GM23338 (cell line): ENCODE measurements around the gene MSL3. TPM values are rescaled to one million over a fixed set of nuclear protein-coding genes. Genes with fewer than 3 reads are reported as not detected.

ENCODE experiments used
- ATAC-seq: fragments of 200-7000 bp; cut with Tn5 transposase; 3 replicates; pipeline ENCODE4 v1.9.1; 2020
- DNase-seq: peaks from one replicate; pipeline ENCODE4 v3.0.0-alpha.2; 2015; ENCODE audit warnings: low spot score
- H2AFZ ChIP-seq: fragments of 200-600 bp; sonication (generic); 2 replicates; pipeline ENCODE4 v1.8.0; 2016; ENCODE audit warnings: antibody characterized with exemption, mild to moderate bottlenecking, moderate library complexity
- H3F3A ChIP-seq: fragments of 200-600 bp; sonication (generic); replicated peaks from 2 replicates; pipeline ENCODE4 v1.8.0; 2017; ENCODE audit warnings: antibody characterized with exemption, mixed run types, low read depth
- H3K27ac ChIP-seq: fragments of 200-600 bp; sonication (generic); 2 replicates; pipeline ENCODE4 v1.6.1; 2016; ENCODE audit warnings: low read depth
- H3K27me3 ChIP-seq: fragments of 200-600 bp; sonication (generic); 2 replicates; pipeline ENCODE4 v1.8.0; 2016; ENCODE audit warnings: mild to moderate bottlenecking, mixed run types, moderate library complexity; ENCODE audit not compliant: insufficient read depth
- H3K36me3 ChIP-seq: fragments of 200-600 bp; sonication (generic); 2 replicates; pipeline ENCODE4 v1.8.0; 2016; ENCODE audit warnings: mild to moderate bottlenecking; ENCODE audit not compliant: insufficient read depth
- H3K4me1 ChIP-seq: fragments of 200-600 bp; sonication (generic); 2 replicates; pipeline ENCODE4 v1.8.0; 2016; ENCODE audit warnings: mild to moderate bottlenecking, moderate library complexity; ENCODE audit not compliant: insufficient read depth
- H3K4me2 ChIP-seq: fragments of 200-600 bp; sonication (generic); 2 replicates; pipeline ENCODE4 v1.7.1; 2017; ENCODE audit warnings: mixed run types
- H3K4me3 ChIP-seq: fragments of 200-600 bp; sonication (generic); 2 replicates; pipeline ENCODE4 v1.6.1; 2016; ENCODE audit warnings: mixed run types
- H3K79me2 ChIP-seq: fragments of 200-600 bp; sonication (generic); replicated peaks from 2 replicates; pipeline ENCODE4 v1.8.0; 2017; ENCODE audit warnings: mild to moderate bottlenecking; ENCODE audit not compliant: insufficient read depth
- H3K9me2 ChIP-seq: fragments of 200-600 bp; sonication (generic); 2 replicates; pipeline ENCODE4 v1.8.0; 2017; ENCODE audit not compliant: insufficient read depth
- H4K20me1 ChIP-seq: fragments of 200-600 bp; sonication (generic); replicated peaks from 2 replicates; pipeline ENCODE4 v1.8.0; 2017; ENCODE audit warnings: mild to moderate bottlenecking; ENCODE audit not compliant: insufficient read depth
- H3K27ac Mint-ChIP-seq: 2 replicates; pipeline ENCODE4 v1.8.0; 2020; ENCODE audit warnings: inconsistent platforms, mild to moderate bottlenecking, moderate library complexity, mixed read lengths
- H3K27me3 Mint-ChIP-seq: 3 replicates; pipeline ENCODE4 v1.8.0; 2022; ENCODE audit warnings: low read depth, mild to moderate bottlenecking, moderate library complexity, mixed read lengths, inconsistent platforms; ENCODE audit not compliant: insufficient read depth, poor library complexity
- H3K36me3 Mint-ChIP-seq: 3 replicates; pipeline ENCODE4 v1.8.0; 2021; ENCODE audit warnings: low read depth, mild to moderate bottlenecking, inconsistent platforms, moderate library complexity, mixed read lengths
- H3K4me1 Mint-ChIP-seq: 3 replicates; pipeline ENCODE4 v1.8.0; 2020; ENCODE audit warnings: mild to moderate bottlenecking, inconsistent platforms, mixed read lengths
- H3K4me3 Mint-ChIP-seq: 3 replicates; pipeline ENCODE4 v1.8.0; 2021; ENCODE audit warnings: moderate library complexity, mild to moderate bottlenecking, inconsistent platforms, mixed read lengths
- H3K9me3 Mint-ChIP-seq: 3 replicates; pipeline ENCODE4 v1.8.0; 2020; ENCODE audit warnings: moderate library complexity, mild to moderate bottlenecking, inconsistent platforms, mixed read lengths
- CREB1 ChIP-seq: fragments of 250-450 bp; sonication (Bioruptor Pico); IDR thresholded peaks from 2 replicates; pipeline ENCODE4 v1.5.0; 2020; ENCODE audit warnings: low read depth, mild to moderate bottlenecking, moderate library complexity
- CTCF ChIP-seq, 2 experiments: fragments of 200-600 bp in 1 of 2; sonication (generic) in 1 of 2; conservative IDR thresholded peaks; 2 replicates each; pipeline versions ENCODE4 v1.5.1 to v1.6.1; 2016 to 2017; ENCODE audit warnings: antibody characterized with exemption in 2 of 2, low read depth in 2 of 2, mild to moderate bottlenecking in 2 of 2, moderate library complexity in 1 of 2
- ETS1 ChIP-seq: IDR thresholded peaks from 2 replicates; pipeline ENCODE4 v1.6.1; 2016; ENCODE audit warnings: antibody characterized with exemption
- EZH2 ChIP-seq: fragments of 200-600 bp; sonication (generic); IDR thresholded peaks from one replicate; pipeline ENCODE4 v1.8.0; 2017; ENCODE audit warnings: antibody characterized with exemption, mild to moderate bottlenecking, low read depth; ENCODE audit not compliant: unreplicated experiment
- EZH2phosphoT487 ChIP-seq: fragments of 200-600 bp; sonication (generic); IDR thresholded peaks from one replicate; pipeline ENCODE4 v1.8.1; 2018; ENCODE audit warnings: antibody characterized with exemption; ENCODE audit not compliant: unreplicated experiment
- JUNB ChIP-seq: IDR thresholded peaks from one replicate; pipeline ENCODE4 v1.6.1; 2016; ENCODE audit warnings: antibody characterized with exemption; ENCODE audit not compliant: unreplicated experiment
- NANOG ChIP-seq: IDR thresholded peaks from 2 replicates; pipeline ENCODE4 v1.6.1; 2016; ENCODE audit warnings: antibody characterized with exemption, borderline replicate concordance
- POLR2AphosphoS5 ChIP-seq: IDR thresholded peaks from 2 replicates; pipeline ENCODE4 v1.6.1; 2016; ENCODE audit warnings: antibody characterized with exemption, low read depth
- STAT1 ChIP-seq: IDR thresholded peaks from one replicate; pipeline ENCODE4 v1.6.1; 2016; ENCODE audit warnings: antibody characterized with exemption; ENCODE audit not compliant: unreplicated experiment
- ZNF114 ChIP-seq: fragments of 250-450 bp; sonication (Bioruptor Pico); IDR thresholded peaks from 2 replicates; pipeline ENCODE4 v1.5.0; 2020; ENCODE audit warnings: mild to moderate bottlenecking, moderate library complexity
- ZNF331 ChIP-seq: fragments of 250-450 bp; sonication (Bioruptor Pico); IDR thresholded peaks from 2 replicates; pipeline ENCODE4 v1.5.0; 2020; ENCODE audit warnings: low read depth, mild to moderate bottlenecking, moderate library complexity
- polyA plus RNA-seq: library from polyadenylated mRNA; unstranded; fragments of >200 nt; fragmentation: Nextera tagmentation; extraction: Ambion mirVana; gene quantifications from 2 replicates; pipeline ENCODE4 v1.2.1, GENCODE V29; 2016
- total RNA-seq: library from RNA; depleted of rRNA; stranded (reverse); fragments of >200 nt; shearing (Covaris generic); gene quantifications from 2 replicates; pipeline ENCODE4 v1.2.3, GENCODE V29; 2014
- TF ChIP-seq, protein P1 (sequence below): fragments of 250-450 bp; sonication (Bioruptor Pico); IDR thresholded peaks from 2 replicates; pipeline ENCODE4 v1.5.0; 2020; ENCODE audit warnings: mild to moderate bottlenecking, moderate library complexity
- TF ChIP-seq, protein P2 (sequence below): IDR thresholded peaks from one replicate; pipeline ENCODE4 v1.6.1; 2018; ENCODE audit warnings: antibody characterized with exemption; ENCODE audit not compliant: unreplicated experiment

The MSL3 gene
- total and polyA plus RNA-seq, 2 experiments from 2014 or later: 13.9 to 18.9 TPM

DNA sequence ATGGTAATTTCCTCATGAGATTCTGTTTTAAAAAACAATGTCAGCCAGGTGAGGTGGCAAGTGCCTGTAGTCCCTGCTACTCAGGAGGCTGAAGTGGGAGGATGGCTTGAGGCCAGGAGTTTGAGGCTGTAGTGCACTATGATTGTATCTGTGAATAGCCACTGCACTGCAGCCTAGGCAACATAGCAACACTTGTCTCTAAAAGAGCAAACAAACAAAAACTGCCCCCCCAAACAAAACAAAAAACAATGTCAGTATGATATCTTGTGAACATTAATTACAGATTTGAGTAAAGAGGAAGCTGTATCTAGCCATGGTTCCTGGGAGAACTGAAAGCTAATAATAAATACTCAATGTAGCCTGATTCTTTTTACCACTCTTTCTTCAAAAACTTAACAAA is 6.8 kb upstream of the MSL3 start:
- DNase-seq (no peak), ATAC-seq (no peak)
- Mint-ChIP-seq H3K36me3 (no peaks in the 10 kb centered on the region), H3K27me3 (peaks cover 2% of the 10 kb centered on the region), H3K9me3 (no peaks in the 10 kb centered on the region), H3K4me1 (no peaks in the 10 kb centered on the region), H3K4me3 (no peak overlapping the region), H3K27ac (no peak overlapping the region)
- H3K4me3 ChIP-seq: no peak overlapping the region
- no peak overlapping the region for H3K4me2 ChIP-seq
- no peaks in the 10 kb centered on the region for H3K79me2 ChIP-seq
- H3F3A ChIP-seq: no peaks in the 10 kb centered on the region
- TF ChIP-seq, protein P1, sequence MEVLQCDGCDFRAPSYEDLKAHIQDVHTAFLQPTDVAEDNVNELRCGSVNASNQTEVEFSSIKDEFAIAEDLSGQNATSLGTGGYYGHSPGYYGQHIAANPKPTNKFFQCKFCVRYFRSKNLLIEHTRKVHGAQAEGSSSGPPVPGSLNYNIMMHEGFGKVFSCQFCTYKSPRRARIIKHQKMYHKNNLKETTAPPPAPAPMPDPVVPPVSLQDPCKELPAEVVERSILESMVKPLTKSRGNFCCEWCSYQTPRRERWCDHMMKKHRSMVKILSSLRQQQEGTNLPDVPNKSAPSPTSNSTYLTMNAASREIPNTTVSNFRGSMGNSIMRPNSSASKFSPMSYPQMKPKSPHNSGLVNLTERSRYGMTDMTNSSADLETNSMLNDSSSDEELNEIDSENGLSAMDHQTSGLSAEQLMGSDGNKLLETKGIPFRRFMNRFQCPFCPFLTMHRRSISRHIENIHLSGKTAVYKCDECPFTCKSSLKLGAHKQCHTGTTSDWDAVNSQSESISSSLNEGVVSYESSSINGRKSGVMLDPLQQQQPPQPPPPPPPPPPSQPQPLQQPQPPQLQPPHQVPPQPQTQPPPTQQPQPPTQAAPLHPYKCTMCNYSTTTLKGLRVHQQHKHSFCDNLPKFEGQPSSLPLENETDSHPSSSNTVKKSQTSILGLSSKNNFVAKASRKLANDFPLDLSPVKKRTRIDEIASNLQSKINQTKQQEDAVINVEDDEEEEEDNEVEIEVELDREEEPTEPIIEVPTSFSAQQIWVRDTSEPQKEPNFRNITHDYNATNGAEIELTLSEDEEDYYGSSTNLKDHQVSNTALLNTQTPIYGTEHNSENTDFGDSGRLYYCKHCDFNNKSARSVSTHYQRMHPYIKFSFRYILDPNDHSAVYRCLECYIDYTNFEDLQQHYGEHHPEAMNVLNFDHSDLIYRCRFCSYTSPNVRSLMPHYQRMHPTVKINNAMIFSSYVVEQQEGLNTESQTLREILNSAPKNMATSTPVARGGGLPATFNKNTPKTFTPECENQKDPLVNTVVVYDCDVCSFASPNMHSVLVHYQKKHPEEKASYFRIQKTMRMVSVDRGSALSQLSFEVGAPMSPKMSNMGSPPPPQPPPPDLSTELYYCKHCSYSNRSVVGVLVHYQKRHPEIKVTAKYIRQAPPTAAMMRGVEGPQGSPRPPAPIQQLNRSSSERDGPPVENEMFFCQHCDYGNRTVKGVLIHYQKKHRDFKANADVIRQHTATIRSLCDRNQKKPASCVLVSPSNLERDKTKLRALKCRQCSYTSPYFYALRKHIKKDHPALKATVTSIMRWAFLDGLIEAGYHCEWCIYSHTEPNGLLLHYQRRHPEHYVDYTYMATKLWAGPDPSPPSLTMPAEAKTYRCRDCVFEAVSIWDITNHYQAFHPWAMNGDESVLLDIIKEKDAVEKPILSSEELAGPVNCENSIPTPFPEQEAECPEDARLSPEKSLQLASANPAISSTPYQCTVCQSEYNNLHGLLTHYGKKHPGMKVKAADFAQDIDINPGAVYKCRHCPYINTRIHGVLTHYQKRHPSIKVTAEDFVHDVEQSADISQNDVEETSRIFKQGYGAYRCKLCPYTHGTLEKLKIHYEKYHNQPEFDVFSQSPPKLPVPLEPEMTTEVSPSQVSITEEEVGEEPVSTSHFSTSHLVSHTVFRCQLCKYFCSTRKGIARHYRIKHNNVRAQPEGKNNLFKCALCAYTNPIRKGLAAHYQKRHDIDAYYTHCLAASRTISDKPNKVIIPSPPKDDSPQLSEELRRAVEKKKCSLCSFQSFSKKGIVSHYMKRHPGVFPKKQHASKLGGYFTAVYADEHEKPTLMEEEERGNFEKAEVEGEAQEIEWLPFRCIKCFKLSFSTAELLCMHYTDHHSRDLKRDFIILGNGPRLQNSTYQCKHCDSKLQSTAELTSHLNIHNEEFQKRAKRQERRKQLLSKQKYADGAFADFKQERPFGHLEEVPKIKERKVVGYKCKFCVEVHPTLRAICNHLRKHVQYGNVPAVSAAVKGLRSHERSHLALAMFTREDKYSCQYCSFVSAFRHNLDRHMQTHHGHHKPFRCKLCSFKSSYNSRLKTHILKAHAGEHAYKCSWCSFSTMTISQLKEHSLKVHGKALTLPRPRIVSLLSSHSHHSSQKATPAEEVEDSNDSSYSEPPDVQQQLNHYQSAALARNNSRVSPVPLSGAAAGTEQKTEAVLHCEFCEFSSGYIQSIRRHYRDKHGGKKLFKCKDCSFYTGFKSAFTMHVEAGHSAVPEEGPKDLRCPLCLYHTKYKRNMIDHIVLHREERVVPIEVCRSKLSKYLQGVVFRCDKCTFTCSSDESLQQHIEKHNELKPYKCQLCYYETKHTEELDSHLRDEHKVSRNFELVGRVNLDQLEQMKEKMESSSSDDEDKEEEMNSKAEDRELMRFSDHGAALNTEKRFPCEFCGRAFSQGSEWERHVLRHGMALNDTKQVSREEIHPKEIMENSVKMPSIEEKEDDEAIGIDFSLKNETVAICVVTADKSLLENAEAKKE (CRISPR knock-in tag): no peak
- TF ChIP-seq EZH2phosphoT487 (no peak), CTCF (conservative IDR thresholded peaks at IDR 0.05; ENCODE audit: low read depth in 2 of 2) (no peak), ETS1 (no peak), POLR2AphosphoS5 (no peak), ZNF331 (no peak), CREB1 (CRISPR knock-in tag) (no peak), EZH2 (no peak), JUNB (no peak), STAT1 (no peak), ZNF114 (CRISPR knock-in tag) (no peak), NANOG (no peak)
- TF ChIP-seq, protein P2, sequence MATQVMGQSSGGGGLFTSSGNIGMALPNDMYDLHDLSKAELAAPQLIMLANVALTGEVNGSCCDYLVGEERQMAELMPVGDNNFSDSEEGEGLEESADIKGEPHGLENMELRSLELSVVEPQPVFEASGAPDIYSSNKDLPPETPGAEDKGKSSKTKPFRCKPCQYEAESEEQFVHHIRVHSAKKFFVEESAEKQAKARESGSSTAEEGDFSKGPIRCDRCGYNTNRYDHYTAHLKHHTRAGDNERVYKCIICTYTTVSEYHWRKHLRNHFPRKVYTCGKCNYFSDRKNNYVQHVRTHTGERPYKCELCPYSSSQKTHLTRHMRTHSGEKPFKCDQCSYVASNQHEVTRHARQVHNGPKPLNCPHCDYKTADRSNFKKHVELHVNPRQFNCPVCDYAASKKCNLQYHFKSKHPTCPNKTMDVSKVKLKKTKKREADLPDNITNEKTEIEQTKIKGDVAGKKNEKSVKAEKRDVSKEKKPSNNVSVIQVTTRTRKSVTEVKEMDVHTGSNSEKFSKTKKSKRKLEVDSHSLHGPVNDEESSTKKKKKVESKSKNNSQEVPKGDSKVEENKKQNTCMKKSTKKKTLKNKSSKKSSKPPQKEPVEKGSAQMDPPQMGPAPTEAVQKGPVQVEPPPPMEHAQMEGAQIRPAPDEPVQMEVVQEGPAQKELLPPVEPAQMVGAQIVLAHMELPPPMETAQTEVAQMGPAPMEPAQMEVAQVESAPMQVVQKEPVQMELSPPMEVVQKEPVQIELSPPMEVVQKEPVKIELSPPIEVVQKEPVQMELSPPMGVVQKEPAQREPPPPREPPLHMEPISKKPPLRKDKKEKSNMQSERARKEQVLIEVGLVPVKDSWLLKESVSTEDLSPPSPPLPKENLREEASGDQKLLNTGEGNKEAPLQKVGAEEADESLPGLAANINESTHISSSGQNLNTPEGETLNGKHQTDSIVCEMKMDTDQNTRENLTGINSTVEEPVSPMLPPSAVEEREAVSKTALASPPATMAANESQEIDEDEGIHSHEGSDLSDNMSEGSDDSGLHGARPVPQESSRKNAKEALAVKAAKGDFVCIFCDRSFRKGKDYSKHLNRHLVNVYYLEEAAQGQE: no peak
- H3K27ac ChIP-seq: no peak overlapping the region
- H3K4me1 ChIP-seq: no peaks in the 10 kb centered on the region
- H4K20me1 ChIP-seq: no peaks in the 10 kb centered on the region
- no peaks in the 10 kb centered on the region for H3K9me2 ChIP-seq
- no peak overlapping the region for H2AFZ ChIP-seq
- peaks cover 1% of the 10 kb centered on the region; the same call in 1 of the 2 replicates for H3K27me3 ChIP-seq
- no peaks in the 10 kb centered on the region for H3K36me3 ChIP-seq
